Keratinocyte (primary cell): ENCODE measurements around the gene CNKSR3. TPM values are rescaled to one million over a fixed set of nuclear protein-coding genes. Genes with fewer than 3 reads are reported as not detected.

Source experiments
- DNase-seq: peaks from one replicate; pipeline ENCODE4 v3.0.0-alpha.2; 2011; ENCODE audit warnings: low read depth, missing footprints, low spot score
- FAIRE-seq: peaks from 2 replicates; lab custom pipeline; 2011; peaks lifted over from hg19 to GRCh38; lab: Jason Lieb, UNC
- H2AFZ ChIP-seq: 2 replicates; pipeline ENCODE4 v1.6.0; 2012; ENCODE audit warnings: low read length, control low read depth, inconsistent platforms; ENCODE audit not compliant: control insufficient read depth
- H3K27ac ChIP-seq: 2 replicates; pipeline ENCODE4 v1.5.1; 2011; ENCODE audit warnings: low read length; ENCODE audit not compliant: control insufficient read depth, insufficient read depth
- H3K27me3 ChIP-seq: 3 replicates; pipeline ENCODE4 v1.6.0; 2011; ENCODE audit warnings: low read length; ENCODE audit not compliant: control insufficient read depth, insufficient read depth; ENCODE audit errors: extremely low read depth
- H3K36me3 ChIP-seq, 2 experiments: 2 replicates in 1 of 2; 3 replicates in 1 of 2; pipeline ENCODE4 v1.5.1; 2011; ENCODE audit warnings: low read length in 2 of 2, mild to moderate bottlenecking in 1 of 2; ENCODE audit not compliant: control insufficient read depth in 2 of 2, insufficient read depth in 2 of 2; ENCODE audit errors: extremely low read depth in 1 of 2
- H3K4me1 ChIP-seq: 3 replicates; pipeline ENCODE4 v1.5.1; 2011; ENCODE audit warnings: low read length; ENCODE audit not compliant: control insufficient read depth, insufficient read depth; ENCODE audit errors: extremely low read depth
- H3K4me2 ChIP-seq: 3 replicates; pipeline ENCODE4 v1.6.0; 2011; ENCODE audit warnings: low read depth, low read length; ENCODE audit not compliant: control insufficient read depth, insufficient read depth; ENCODE audit errors: extremely low read depth
- H3K4me3 ChIP-seq, 3 experiments: fragments of 200-600 bp in 1 of 3; sonication (generic) in 1 of 3; 2 replicates in 2 of 3; 3 replicates in 1 of 3; pipeline ENCODE4 v1.5.1; 2011 to 2016; ENCODE audit warnings: low read length in 3 of 3, mild to moderate bottlenecking in 3 of 3, control low read depth in 2 of 3, inconsistent platforms in 1 of 3, low read depth in 1 of 3, mixed read lengths in 1 of 3, mixed run types in 1 of 3, moderate library complexity in 1 of 3; ENCODE audit not compliant: control insufficient read depth in 2 of 3, insufficient read depth in 2 of 3; ENCODE audit errors: extremely low read depth in 1 of 3
- H3K79me2 ChIP-seq: 2 replicates; pipeline ENCODE4 v1.6.0; 2012; ENCODE audit warnings: low read length; ENCODE audit not compliant: control insufficient read depth, insufficient read depth
- H3K9ac ChIP-seq: 3 replicates; pipeline ENCODE4 v1.6.0; 2011; ENCODE audit warnings: low read length; ENCODE audit not compliant: control insufficient read depth, insufficient read depth; ENCODE audit errors: extremely low read depth
- H3K9me1 ChIP-seq: 3 replicates; pipeline ENCODE4 v1.6.0; 2011; ENCODE audit warnings: low read length; ENCODE audit not compliant: control insufficient read depth, insufficient read depth; ENCODE audit errors: extremely low read depth
- H3K9me3 ChIP-seq: 2 replicates; pipeline ENCODE4 v1.5.1; 2012; ENCODE audit warnings: low read depth, low read length; ENCODE audit not compliant: control insufficient read depth
- H4K20me1 ChIP-seq: 3 replicates; pipeline ENCODE4 v1.6.0; 2011; ENCODE audit warnings: low read length; ENCODE audit not compliant: control insufficient read depth, insufficient read depth; ENCODE audit errors: extremely low read depth
- EZH2 ChIP-seq: IDR thresholded peaks from one replicate; pipeline ENCODE4 v1.6.1; 2012; ENCODE audit warnings: inconsistent platforms, mild to moderate bottlenecking, low read length, moderate library complexity
- dilution Hi-C: fragments of 300-500 bp; cut with MboI; formaldehyde crosslinking; loops from one replicate; pipeline ENCODE4 v1.7.0; 2020; ENCODE audit warnings: low sequenced_read_pairs; ENCODE audit not compliant: extremely low pct_ligation_motif_present
- polyA plus RNA-seq, 5 experiments: library from polyadenylated mRNA; depleted of rRNA in 3 of 5; stranded (reverse) in 3 of 5; stranded (forward) in 1 of 5; unstranded in 1 of 5; fragments of >200 nt; gene quantifications; 1 replicate in 1 of 5; 2 replicates in 3 of 5; 3 replicates in 1 of 5; pipeline versions ENCODE4 v1.2.1 to v1.2.3, GENCODE V29; 2011 to 2012; ENCODE audit warnings: missing spikeins in 2 of 5, low read depth in 1 of 5, low replicate concordance in 1 of 5
- TF ChIP-seq, protein P1 (sequence below), 3 experiments: IDR thresholded peaks in 1 of 3; conservative IDR thresholded peaks in 1 of 3; optimal IDR thresholded peaks in 1 of 3; 2 replicates in 2 of 3; 3 replicates in 1 of 3; pipeline versions ENCODE3 to v1.5.1; 2011; ENCODE audit warnings: low read length in 3 of 3, mild to moderate bottlenecking in 3 of 3, moderate library complexity in 2 of 3, control low read depth in 1 of 3, inconsistent platforms in 1 of 3; ENCODE audit not compliant: insufficient read depth in 2 of 3; ENCODE audit errors: extremely low read depth in 1 of 3

The CNKSR3 gene
- polyA plus RNA-seq, 1 donor (not counting 4 experiments of a cell fraction or from before 2014, with no cell fraction given), result 2.0 TPM

DNA sequence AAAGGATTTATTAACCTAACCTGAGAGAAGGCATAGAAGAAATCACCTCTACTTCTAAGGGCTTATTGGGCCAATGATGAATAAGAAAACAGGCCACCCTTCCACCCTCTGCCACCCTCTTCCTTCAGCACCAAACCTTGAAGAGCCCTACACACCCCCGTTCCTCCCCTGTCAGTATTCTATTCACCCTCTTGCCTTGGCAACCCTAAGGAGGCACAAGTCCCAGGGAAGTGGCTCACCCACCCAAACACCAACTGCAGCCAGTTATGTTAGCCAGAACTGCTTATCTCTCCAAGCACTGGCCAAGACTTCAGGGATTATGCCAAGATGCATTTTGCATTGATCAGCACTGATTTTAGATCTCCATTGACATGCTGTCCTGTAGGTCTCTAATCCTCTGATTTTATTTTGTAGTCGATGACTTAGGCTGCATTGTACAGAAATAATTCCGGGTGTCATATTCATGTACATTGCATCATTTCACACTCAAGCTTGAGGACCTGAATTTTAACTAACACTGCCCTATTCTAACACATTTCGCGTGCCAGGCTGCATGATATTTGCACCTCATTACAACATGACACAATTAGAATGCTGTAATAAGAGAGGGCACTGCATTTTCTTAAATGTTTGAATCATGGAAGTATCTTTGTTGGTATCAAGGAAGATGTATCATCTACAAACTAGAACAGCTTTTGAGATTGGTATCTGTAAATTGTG lies 15.7 kb downstream of the CNKSR3 start:
- dilution Hi-C loops, result no loop called here
- Histone ChIP-seq H3K36me3 (no peaks in the 10 kb centered on the region), H4K20me1 (no peaks in the 10 kb centered on the region), H3K4me1 (no peaks in the 10 kb centered on the region), H3K4me2 (no peak overlapping the region), H3K9ac (no peak overlapping the region), H3K27ac (no peak overlapping the region), H3K27me3 (no peaks in the 10 kb centered on the region), H3K9me3 (no peaks in the 10 kb centered on the region), H3K9me1 (no peaks in the 10 kb centered on the region), H3K79me2 (no peaks in the 10 kb centered on the region), H3K4me3 (no peak overlapping the region), H2AFZ (no peak overlapping the region)
- FAIRE-seq, result no peak
- no peak for DNase-seq
- TF ChIP-seq EZH2, result no peak
- TF ChIP-seq, protein P1, sequence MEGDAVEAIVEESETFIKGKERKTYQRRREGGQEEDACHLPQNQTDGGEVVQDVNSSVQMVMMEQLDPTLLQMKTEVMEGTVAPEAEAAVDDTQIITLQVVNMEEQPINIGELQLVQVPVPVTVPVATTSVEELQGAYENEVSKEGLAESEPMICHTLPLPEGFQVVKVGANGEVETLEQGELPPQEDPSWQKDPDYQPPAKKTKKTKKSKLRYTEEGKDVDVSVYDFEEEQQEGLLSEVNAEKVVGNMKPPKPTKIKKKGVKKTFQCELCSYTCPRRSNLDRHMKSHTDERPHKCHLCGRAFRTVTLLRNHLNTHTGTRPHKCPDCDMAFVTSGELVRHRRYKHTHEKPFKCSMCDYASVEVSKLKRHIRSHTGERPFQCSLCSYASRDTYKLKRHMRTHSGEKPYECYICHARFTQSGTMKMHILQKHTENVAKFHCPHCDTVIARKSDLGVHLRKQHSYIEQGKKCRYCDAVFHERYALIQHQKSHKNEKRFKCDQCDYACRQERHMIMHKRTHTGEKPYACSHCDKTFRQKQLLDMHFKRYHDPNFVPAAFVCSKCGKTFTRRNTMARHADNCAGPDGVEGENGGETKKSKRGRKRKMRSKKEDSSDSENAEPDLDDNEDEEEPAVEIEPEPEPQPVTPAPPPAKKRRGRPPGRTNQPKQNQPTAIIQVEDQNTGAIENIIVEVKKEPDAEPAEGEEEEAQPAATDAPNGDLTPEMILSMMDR (optimal IDR thresholded peaks at IDR 0.05 in 1 of 3, IDR thresholded peaks at IDR 0.05 in 1 of 3, conservative IDR thresholded peaks at IDR 0.05 in 1 of 3; ENCODE audit: extremely low read depth in 1 of 3, insufficient read depth in 2 of 3, low read length in 3 of 3), result no peak

DNA sequence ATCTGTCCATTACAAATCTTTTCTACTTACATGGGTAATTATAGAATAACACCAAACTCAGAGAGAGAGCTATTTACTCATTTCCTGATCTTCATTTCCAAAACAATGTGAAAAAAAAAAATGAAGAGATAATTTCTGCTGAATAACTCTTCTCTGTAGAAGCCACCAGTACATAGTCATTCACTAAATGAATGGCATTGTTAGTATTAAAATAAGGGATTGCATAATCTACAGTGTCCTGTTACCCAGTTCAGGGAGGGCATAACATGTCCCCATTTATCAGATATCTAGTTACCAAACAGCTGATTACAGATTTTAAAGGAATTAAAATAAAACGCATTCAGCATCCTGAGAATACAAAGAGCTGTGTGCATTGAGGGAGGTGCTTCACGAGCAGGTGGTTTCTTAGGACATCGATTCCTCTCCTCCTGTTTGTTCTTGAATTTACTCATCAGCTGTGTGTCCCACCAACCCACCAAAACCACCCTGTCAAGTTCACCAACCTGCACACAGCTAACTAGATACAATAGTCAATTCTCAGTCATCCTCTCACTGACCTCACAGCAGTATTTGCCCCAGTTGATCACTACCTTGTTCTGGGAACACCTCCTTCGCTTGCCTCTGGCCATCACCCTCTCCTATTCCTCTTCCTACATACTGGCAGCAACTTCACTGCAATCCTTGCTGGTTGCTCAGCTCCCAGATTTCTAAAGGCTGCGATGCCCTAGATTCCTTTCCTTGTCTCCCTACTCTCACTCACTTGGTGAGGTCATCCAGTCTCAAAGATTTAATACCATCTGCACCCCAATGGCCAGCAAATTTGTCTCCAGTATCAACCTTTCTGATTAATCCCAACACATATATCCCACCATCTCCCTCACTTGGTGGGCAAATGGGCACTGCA lies 18.7 kb downstream of the CNKSR3 start:
- TF ChIP-seq, protein P1 (optimal IDR thresholded peaks at IDR 0.05 in 1 of 3, IDR thresholded peaks at IDR 0.05 in 1 of 3, conservative IDR thresholded peaks at IDR 0.05 in 1 of 3; ENCODE audit: extremely low read depth in 1 of 3, insufficient read depth in 2 of 3, low read length in 3 of 3), result no peak
- no peak for TF ChIP-seq EZH2
- no peaks in the 10 kb centered on the region for H3K27me3 ChIP-seq
- H3K27ac ChIP-seq, result no peak overlapping the region
- peaks cover 6% of the 10 kb centered on the region for H3K4me1 ChIP-seq
- no peak overlapping the region for H3K4me3 ChIP-seq
- no peak overlapping the region for H2AFZ ChIP-seq
- dilution Hi-C loops, result no loop called here
- no peak overlapping the region for H3K9ac ChIP-seq
- H3K36me3 ChIP-seq, result no peaks in the 10 kb centered on the region
- no peaks in the 10 kb centered on the region for H3K9me1 ChIP-seq
- FAIRE-seq (no peak), DNase-seq (no peak)
- no peaks in the 10 kb centered on the region for H4K20me1 ChIP-seq
- H3K4me2 ChIP-seq, result no peak overlapping the region
- H3K9me3 ChIP-seq, result no peaks in the 10 kb centered on the region
- H3K79me2 ChIP-seq, result no peaks in the 10 kb centered on the region
